ENCODE results near the gene PARVA. TPM values are rescaled to one million over a fixed set of nuclear protein-coding genes. Genes with fewer than 3 reads are reported as not detected.

Gene PARVA
- polyA plus RNA-seq, 3 donors, result not detected

- Histone ChIP-seq H3K9ac (ENCODE audit: insufficient read depth, low read length, poor library complexity, severe bottlenecking) (no peak overlapping the region), H3K27ac (ENCODE audit: low read depth in 1 of 2, low read length in 2 of 2) (no peak overlapping the region), H3K4me2 (replicated peaks; ENCODE audit: extremely low read depth, low read length, poor library complexity, severe bottlenecking) (no peak overlapping the region), H3K9me3 (replicated peaks in 1 of 2; ENCODE audit: control insufficient read depth in 1 of 2, insufficient read depth in 1 of 2, low read length in 2 of 2) (no peaks in the 10 kb centered on the region), H4K20me1 (ENCODE audit: insufficient read depth, low read length) (no peaks in the 10 kb centered on the region), H3K79me2 (ENCODE audit: insufficient read depth, low read length) (no peaks in the 10 kb centered on the region), H3K4me1 (ENCODE audit: control insufficient read depth in 1 of 2, insufficient read depth in 2 of 2, low read length in 2 of 2) (no peaks in the 10 kb centered on the region), H2AFZ (ENCODE audit: insufficient read depth, low read depth, low read length, poor library complexity, severe bottlenecking) (no peak overlapping the region), H3K4me3 (replicated peaks in 1 of 3; ENCODE audit: low read depth in 2 of 3, low read length in 3 of 3) (no peak overlapping the region), H3K27me3 (ENCODE audit: control insufficient read depth in 2 of 2, insufficient read depth in 2 of 2, low read length in 2 of 2) (no peaks in the 10 kb centered on the region), H3K36me3 (replicated peaks in 1 of 2; ENCODE audit: control insufficient read depth in 1 of 2, insufficient read depth in 2 of 2, low read length in 2 of 2) (no peaks in the 10 kb centered on the region)
- Mint-ChIP-seq H3K27ac (no peak overlapping the region), H3K4me3 (no peak overlapping the region), H3K36me3 (no peaks in the 10 kb centered on the region), H3K27me3 (ENCODE audit: low read depth in 3 of 3) (peaks cover 0 to 3% (median 1%) of the 10 kb centered on the region in 3 donors), H3K4me1 (no peaks in the 10 kb centered on the region), H3K9me3 (no peaks in the 10 kb centered on the region)
- intact Hi-C loops (cut with micrococcal nuclease), result no loop called here
- no CpG with 5 or more reads among the region's 2 CpGs for WGBS (ENCODE audit: insufficient coverage)
- TF ChIP-seq, protein P1, sequence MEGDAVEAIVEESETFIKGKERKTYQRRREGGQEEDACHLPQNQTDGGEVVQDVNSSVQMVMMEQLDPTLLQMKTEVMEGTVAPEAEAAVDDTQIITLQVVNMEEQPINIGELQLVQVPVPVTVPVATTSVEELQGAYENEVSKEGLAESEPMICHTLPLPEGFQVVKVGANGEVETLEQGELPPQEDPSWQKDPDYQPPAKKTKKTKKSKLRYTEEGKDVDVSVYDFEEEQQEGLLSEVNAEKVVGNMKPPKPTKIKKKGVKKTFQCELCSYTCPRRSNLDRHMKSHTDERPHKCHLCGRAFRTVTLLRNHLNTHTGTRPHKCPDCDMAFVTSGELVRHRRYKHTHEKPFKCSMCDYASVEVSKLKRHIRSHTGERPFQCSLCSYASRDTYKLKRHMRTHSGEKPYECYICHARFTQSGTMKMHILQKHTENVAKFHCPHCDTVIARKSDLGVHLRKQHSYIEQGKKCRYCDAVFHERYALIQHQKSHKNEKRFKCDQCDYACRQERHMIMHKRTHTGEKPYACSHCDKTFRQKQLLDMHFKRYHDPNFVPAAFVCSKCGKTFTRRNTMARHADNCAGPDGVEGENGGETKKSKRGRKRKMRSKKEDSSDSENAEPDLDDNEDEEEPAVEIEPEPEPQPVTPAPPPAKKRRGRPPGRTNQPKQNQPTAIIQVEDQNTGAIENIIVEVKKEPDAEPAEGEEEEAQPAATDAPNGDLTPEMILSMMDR (IDR thresholded peaks at IDR 0.05), result no peak
- no peak for DNase-seq
Observed at GRCh38 chr11:12528487-12528886, 151.1 kb downstream of the PARVA start.

GRCh38 chr11:12529041-12529440, 151.7 kb downstream of the PARVA start:
- H3K27me3 ChIP-seq (ENCODE audit: control insufficient read depth in 2 of 2, insufficient read depth in 2 of 2, low read length in 2 of 2), result no peaks in the 10 kb centered on the region
- no peak for DNase-seq
- no peaks in the 10 kb centered on the region for H3K79me2 ChIP-seq (ENCODE audit: insufficient read depth, low read length)
- peaks cover 1 to 3% (median 1%) of the 10 kb centered on the region in 3 donors for H3K27me3 Mint-ChIP-seq (ENCODE audit: low read depth in 3 of 3)
- no peak overlapping the region for H3K4me2 ChIP-seq (replicated peaks; ENCODE audit: extremely low read depth, low read length, poor library complexity, severe bottlenecking)
- no peak overlapping the region for H3K4me3 ChIP-seq (replicated peaks in 1 of 3; ENCODE audit: low read depth in 2 of 3, low read length in 3 of 3)
- no peaks in the 10 kb centered on the region for H4K20me1 ChIP-seq (ENCODE audit: insufficient read depth, low read length)
- TF ChIP-seq, protein P1 (IDR thresholded peaks at IDR 0.05), result no peak
- H3K9ac ChIP-seq (ENCODE audit: insufficient read depth, low read length, poor library complexity, severe bottlenecking), result no peak overlapping the region
- 88% methylated on average over 1 of the region's 5 CpGs for WGBS (ENCODE audit: insufficient coverage)
- no peaks in the 10 kb centered on the region for H3K4me1 ChIP-seq (ENCODE audit: control insufficient read depth in 1 of 2, insufficient read depth in 2 of 2, low read length in 2 of 2)
- no peaks in the 10 kb centered on the region for H3K36me3 ChIP-seq (replicated peaks in 1 of 2; ENCODE audit: control insufficient read depth in 1 of 2, insufficient read depth in 2 of 2, low read length in 2 of 2)
- no peak overlapping the region for H3K27ac ChIP-seq (ENCODE audit: low read depth in 1 of 2, low read length in 2 of 2)
- intact Hi-C loops (cut with micrococcal nuclease), result no loop called here
- H3K9me3 Mint-ChIP-seq, result no peaks in the 10 kb centered on the region
- no peak overlapping the region for H3K27ac Mint-ChIP-seq
- H3K4me1 Mint-ChIP-seq, result no peaks in the 10 kb centered on the region
- no peak overlapping the region for H3K4me3 Mint-ChIP-seq
- H3K9me3 ChIP-seq (replicated peaks in 1 of 2; ENCODE audit: control insufficient read depth in 1 of 2, insufficient read depth in 1 of 2, low read length in 2 of 2), result no peaks in the 10 kb centered on the region
- H2AFZ ChIP-seq (ENCODE audit: insufficient read depth, low read depth, low read length, poor library complexity, severe bottlenecking), result no peak overlapping the region
- no peaks in the 10 kb centered on the region for H3K36me3 Mint-ChIP-seq
